ENCODE data around the gene MMP12. TPM values are rescaled to one million over a fixed set of nuclear protein-coding genes. Genes with fewer than 3 reads are reported as not detected.

MMP12 gene
- total and polyA plus RNA-seq, 2 experiments from 2014 or later: not detected

GRCh38 chr11:102868339-102868738, 6.4 kb downstream of the MMP12 start (continued):
- TF ChIP-seq REST (IDR thresholded peaks at IDR 0.05; ENCODE audit: unreplicated experiment): no peak

GRCh38 chr11:102864724-102865123, 10.1 kb downstream of the MMP12 start:
- H3K79me2 ChIP-seq (replicated peaks; ENCODE audit: insufficient read depth): no peaks in the 10 kb centered on the region
- H3K27ac Mint-ChIP-seq: no peak overlapping the region
- H3K36me3 Mint-ChIP-seq (ENCODE audit: low read depth): no peaks in the 10 kb centered on the region; the same call in 2 of the 3 replicates
- H3K4me3 Mint-ChIP-seq: no peak overlapping the region
- H3F3A ChIP-seq (replicated peaks; ENCODE audit: low read depth): no peaks in the 10 kb centered on the region
- DNase-seq (ENCODE audit: low spot score) (no peak), ATAC-seq (no peak)
- H3K4me1 Mint-ChIP-seq: no peaks in the 10 kb centered on the region
- H3K27me3 Mint-ChIP-seq (ENCODE audit: insufficient read depth, low read depth, poor library complexity): no peaks in the 10 kb centered on the region
- no peaks in the 10 kb centered on the region for H3K27me3 ChIP-seq (ENCODE audit: insufficient read depth)
- no peaks in the 10 kb centered on the region for H4K20me1 ChIP-seq (replicated peaks; ENCODE audit: insufficient read depth)
- H3K27ac ChIP-seq (ENCODE audit: low read depth): no peak overlapping the region
- H3K36me3 ChIP-seq (ENCODE audit: insufficient read depth): no peaks in the 10 kb centered on the region
- H2AFZ ChIP-seq: no peak overlapping the region
- H3K4me1 ChIP-seq (ENCODE audit: insufficient read depth): no peaks in the 10 kb centered on the region
- H3K9me2 ChIP-seq (ENCODE audit: insufficient read depth): 0 out of 2 replicates have a peak, but pooled peaks cover 6% of the 10 kb centered on the region
- H3K4me2 ChIP-seq: no peak overlapping the region
- no peak for TF ChIP-seq JUNB (IDR thresholded peaks at IDR 0.05; ENCODE audit: unreplicated experiment)
- no peak for TF ChIP-seq STAT1 (IDR thresholded peaks at IDR 0.05; ENCODE audit: unreplicated experiment)
- no peak for TF ChIP-seq POLR2AphosphoS5 (IDR thresholded peaks at IDR 0.05; ENCODE audit: low read depth)
- no peak for TF ChIP-seq ZNF114 (CRISPR knock-in tag; IDR thresholded peaks at IDR 0.05)
- no peak for TF ChIP-seq EZH2phosphoT487 (IDR thresholded peaks at IDR 0.05; ENCODE audit: unreplicated experiment)
- TF ChIP-seq REST (IDR thresholded peaks at IDR 0.05; ENCODE audit: unreplicated experiment): no peak
- no peak for TF ChIP-seq EZH2 (IDR thresholded peaks at IDR 0.05; ENCODE audit: low read depth, unreplicated experiment)
- no peak for TF ChIP-seq CTCF (conservative IDR thresholded peaks at IDR 0.05; ENCODE audit: low read depth in 2 of 2)
- no peak overlapping the region for H3K4me3 ChIP-seq
- H3K9me3 Mint-ChIP-seq: no peaks in the 10 kb centered on the region
